K562 (cell line): ENCODE results near the gene ZNF586. TPM values are rescaled to one million over a fixed set of nuclear protein-coding genes. Genes with fewer than 3 reads are reported as not detected.

Experiments
- CHD4 ChIP-seq: fragments of 200-600 bp; sonication (generic); IDR thresholded peaks from 3 replicates; pipeline ENCODE4 v1.6.1; 2012; ENCODE audit warnings: low read depth, mild to moderate bottlenecking, mixed read lengths, low read length, inconsistent platforms; ENCODE audit not compliant: insufficient read depth, insufficient replicate concordance, poor library complexity, severe bottlenecking
- PRPF4 ChIP-seq: fragments of 200-400 bp; formaldehyde crosslinking; IDR thresholded peaks from one replicate; pipeline ENCODE4 v1.6.1; 2017; ENCODE audit warnings: low read length, low read depth, mild to moderate bottlenecking; ENCODE audit not compliant: insufficient read depth, poor library complexity, severe bottlenecking
- SNRNP70 ChIP-seq: fragments of 200-400 bp; formaldehyde crosslinking; optimal IDR thresholded peaks from 2 replicates; pipeline ENCODE3; 2017; ENCODE audit warnings: low read depth, low read length
- ZNF121 ChIP-seq: sonication (generic); formaldehyde crosslinking; conservative IDR thresholded peaks from 2 replicates; pipeline ENCODE4 v1.8.0; 2022; ENCODE audit warnings: missing genetic modification reagents
- ZNF318 ChIP-seq, 2 experiments: fragments of 450-650 bp; IDR thresholded peaks; 2 replicates each; pipeline ENCODE4 v1.6.1; 2016; ENCODE audit warnings: mild to moderate bottlenecking in 2 of 2, borderline replicate concordance in 1 of 2, low read depth in 1 of 2, moderate library complexity in 1 of 2
- polyA plus RNA-seq, 8 experiments: library from polyadenylated mRNA; depleted of rRNA in 4 of 8; stranded (reverse) in 5 of 8; unstranded in 3 of 8; fragments of >200 nt; fragmentation: Nextera tagmentation in 2 of 8; fragmentation: Illumina TruSeq in 1 of 8; extraction: Ambion mirVana in 2 of 8; extraction: Trizol in 1 of 8; gene quantifications; 2 replicates each; pipeline versions ENCODE4 v1.2.1 to v1.2.3, GENCODE V29; 2011 to 2014; ENCODE audit warnings: inconsistent platforms in 1 of 8, missing spikeins in 1 of 8
- total RNA-seq, 7 experiments: library from RNA; depleted of rRNA in 6 of 7; stranded (reverse); fragments of >200 nt in 6 of 7; fragmentation: Illumina TruSeq in 2 of 7; extraction: Trizol in 2 of 7; gene quantifications; 2 replicates each; pipeline versions ENCODE4 v1.2.1 to v1.2.3, GENCODE V29; 2011 to 2021; ENCODE audit warnings: low replicate concordance in 1 of 7

The ZNF586 gene
- total and polyA plus RNA-seq, 9 of the 15 experiments (the other 6 are each of a cell fraction or from before 2014, with no cell fraction given) = 2.5 to 12.6 (median 8.4) TPM

GRCh38 chr19:57746580-57747471, 22.6 kb upstream of the ZNF586 start, which contains the start of gene ZNF776 (continued):
- TF ChIP-seq CHD4 (no peak), PRPF4 (no peak), SNRNP70 (no peak), ZNF121 (CRISPR knock-in tag) (no peak), ZNF318 (IDR thresholded peaks at IDR 0.05; ENCODE audit: borderline replicate concordance in 1 of 2, low read depth in 1 of 2) (no peak)
